C4-2B (cell line): ENCODE measurements around the gene GPBAR1.

ENCODE experiments used
- CTCF ChIP-seq: fragments of 450-650 bp; conservative IDR thresholded peaks from 2 replicates; pipeline ENCODE4 v1.5.1; 2017; ENCODE audit warnings: mild to moderate bottlenecking
- ZFX ChIP-seq: fragments of 450-650 bp; IDR thresholded peaks from 2 replicates; pipeline ENCODE4 v1.6.1; 2017

GRCh38 chr2:218293715-218294429, 33.1 kb downstream of the GPBAR1 start:
- TF ChIP-seq CTCF (no peak), ZFX (no peak)
